ENCODE results near the gene CRB2.

CRB2 gene

GRCh38 chr9:123355761-123356431, at the start of gene CRB2:
CRB2 (plus strand) TSS chr9:123356197; CDS start chr9:123356261, 64 bp downstream.
- no peak for DNase-seq

- no peak for DNase-seq
Observed at GRCh38 chr9:123309611-123310010, 46.4 kb upstream of the CRB2 start.

- DNase-seq, result no peak
Observed at GRCh38 chr9:123310551-123311249, 45.3 kb upstream of the CRB2 start.

- no peak for DNase-seq
Observed at GRCh38 chr9:123311250-123311752, 44.7 kb upstream of the CRB2 start.

GRCh38 chr9:123312306-123312877, 43.6 kb upstream of the CRB2 start:
- no peak for DNase-seq

- DNase-seq, result no peak
Observed at GRCh38 chr9:123314617-123315016, 41.4 kb upstream of the CRB2 start.

GRCh38 chr9:123315635-123316034, 40.4 kb upstream of the CRB2 start:
- DNase-seq, result no peak

- no peak for DNase-seq
Observed at GRCh38 chr9:123316053-123316718, 39.8 kb upstream of the CRB2 start.

GRCh38 chr9:123318202-123318601, 37.8 kb upstream of the CRB2 start:
- no peak for DNase-seq

- DNase-seq, result no peak
Observed at GRCh38 chr9:123318961-123319421, 37.0 kb upstream of the CRB2 start.

GRCh38 chr9:123319541-123320339, 36.3 kb upstream of the CRB2 start:
- no peak for DNase-seq

- DNase-seq, result no peak
Observed at GRCh38 chr9:123320814-123321213, 35.2 kb upstream of the CRB2 start.

- DNase-seq, result no peak
Observed at GRCh38 chr9:123321616-123322272, 34.3 kb upstream of the CRB2 start.

GRCh38 chr9:123322273-123323195, 33.5 kb upstream of the CRB2 start:
- DNase-seq, result peak; percentile 73

- no peak for DNase-seq
Observed at GRCh38 chr9:123323196-123324013, 32.6 kb upstream of the CRB2 start.

GRCh38 chr9:123324767-123325183, 31.2 kb upstream of the CRB2 start:
- no peak for DNase-seq

GRCh38 chr9:123326187-123326586, 29.8 kb upstream of the CRB2 start:
- DNase-seq, result no peak

- DNase-seq, result no peak
Observed at GRCh38 chr9:123326662-123327093, 29.3 kb upstream of the CRB2 start.

GRCh38 chr9:123327697-123328100, 28.3 kb upstream of the CRB2 start:
- no peak for DNase-seq
